Smooth muscle cell of the brain vasculature (primary cell): ENCODE data around the gene FLOT1.

Source experiments
- DNase-seq: peaks from one replicate; pipeline ENCODE4 v3.0.0-alpha.2; 2012; ENCODE audit warnings: low read depth, low spot score

The FLOT1 gene

GRCh38 chr6:30703821-30704220 is 38.7 kb downstream of the FLOT1 start:
- DNase-seq, result no peak

- DNase-seq, result no peak
These were observed 39.5 kb downstream of the FLOT1 start for GRCh38 chr6:30703011-30703410.

GRCh38 chr6:30700340-30700739 is 42.1 kb downstream of the FLOT1 start:
- DNase-seq, result no peak

- DNase-seq, result no peak
These were observed 46.1 kb downstream of the FLOT1 start for GRCh38 chr6:30696432-30696831.

- no peak for DNase-seq
These were observed 51.2 kb downstream of the FLOT1 start for GRCh38 chr6:30691208-30691847.

GRCh38 chr6:30690403-30691207 is 51.9 kb downstream of the FLOT1 start, which contains the start of gene NRM:
NRM (minus strand) TSS chr6:30690984; CDS start chr6:30690974, 10 bp downstream.
- DNase-seq, result no peak

GRCh38 chr6:30689985-30690384 is 52.5 kb downstream of the FLOT1 start:
- DNase-seq, result no peak

- DNase-seq, result no peak
These were observed 53.2 kb downstream of the FLOT1 start for GRCh38 chr6:30689022-30689865.

- no peak for DNase-seq
These were observed 53.9 kb downstream of the FLOT1 start for GRCh38 chr6:30688569-30688968.

- no peak for DNase-seq
These were observed 54.6 kb downstream of the FLOT1 start for GRCh38 chr6:30687659-30688431.

GRCh38 chr6:30686908-30687658 is 55.4 kb downstream of the FLOT1 start:
- DNase-seq, result peak; percentile 90

- no peak for DNase-seq
These were observed 56.2 kb downstream of the FLOT1 start, which contains the start of gene PPP1R18 for GRCh38 chr6:30686009-30686907. PPP1R18 (minus strand) TSS chr6:30686645; CDS start chr6:30686018, 627 bp downstream.

GRCh38 chr6:30685157-30686008 is 57.1 kb downstream of the FLOT1 start:
- no peak for DNase-seq

- no peak for DNase-seq
These were observed 57.9 kb downstream of the FLOT1 start for GRCh38 chr6:30684386-30685156.

GRCh38 chr6:30683980-30684338 is 58.5 kb downstream of the FLOT1 start:
- no peak for DNase-seq

- no peak for DNase-seq
These were observed 59.1 kb downstream of the FLOT1 start for GRCh38 chr6:30683183-30683979.
